HUES6 (cell line): Measurements from ENCODE around the gene YIPF2.

Experiments
- H3K27ac ChIP-seq: 2 replicates; pipeline ENCODE4 v1.7.0; 2013; ENCODE audit warnings: low read depth, mild to moderate bottlenecking, low read length, inconsistent platforms
- H3K27me3 ChIP-seq: 2 replicates; pipeline ENCODE4 v1.6.1; 2013; ENCODE audit warnings: low read length; ENCODE audit not compliant: control insufficient read depth, insufficient read depth
- H3K36me3 ChIP-seq: 2 replicates; pipeline ENCODE4 v1.6.1; 2013; ENCODE audit warnings: low read length; ENCODE audit not compliant: control insufficient read depth, insufficient read depth
- H3K4me1 ChIP-seq: 2 replicates; pipeline ENCODE4 v1.6.1; 2013; ENCODE audit warnings: low read length; ENCODE audit not compliant: control insufficient read depth, insufficient read depth
- H3K4me3 ChIP-seq: 2 replicates; pipeline ENCODE4 v1.5.1; 2013; ENCODE audit warnings: low read depth, low read length
- H3K9ac ChIP-seq: one replicate; pipeline ENCODE4 v1.6.1; 2013; ENCODE audit warnings: mild to moderate bottlenecking, low read length
- H3K9me3 ChIP-seq: 2 replicates; pipeline ENCODE4 v1.6.1; 2013; ENCODE audit warnings: low read depth, low read length; ENCODE audit not compliant: control insufficient read depth, insufficient read depth

The YIPF2 gene

GRCh38 chr19:10898633-10899032, 29.8 kb downstream of the YIPF2 start:
- 0 out of 2 replicates have a peak, but pooled peaks cover 7% of the 10 kb centered on the region for H3K9me3 ChIP-seq
- no peaks in the 10 kb centered on the region for H3K27me3 ChIP-seq
- no peak overlapping the region for H3K9ac ChIP-seq
- 0 out of 2 replicates have a peak overlapping the region, but pooled peaks have one; percentile 40 for H3K27ac ChIP-seq
- no peaks in the 10 kb centered on the region for H3K36me3 ChIP-seq
- H3K4me3 ChIP-seq = no peak overlapping the region
- peaks cover 33% of the 10 kb centered on the region for H3K4me1 ChIP-seq

- Histone ChIP-seq H3K4me3 (no peak overlapping the region), H3K9ac (no peak overlapping the region), H3K27me3 (no peaks in the 10 kb centered on the region), H3K36me3 (no peaks in the 10 kb centered on the region), H3K9me3 (0 out of 2 replicates have a peak, but pooled peaks cover 2% of the 10 kb centered on the region), H3K4me1 (peaks cover 40% of the 10 kb centered on the region), H3K27ac (peak overlapping the region; percentile 47; the same call in 1 of the 2 replicates)
Measured at GRCh38 chr19:10896851-10897526, 31.4 kb downstream of the YIPF2 start.

DNA sequence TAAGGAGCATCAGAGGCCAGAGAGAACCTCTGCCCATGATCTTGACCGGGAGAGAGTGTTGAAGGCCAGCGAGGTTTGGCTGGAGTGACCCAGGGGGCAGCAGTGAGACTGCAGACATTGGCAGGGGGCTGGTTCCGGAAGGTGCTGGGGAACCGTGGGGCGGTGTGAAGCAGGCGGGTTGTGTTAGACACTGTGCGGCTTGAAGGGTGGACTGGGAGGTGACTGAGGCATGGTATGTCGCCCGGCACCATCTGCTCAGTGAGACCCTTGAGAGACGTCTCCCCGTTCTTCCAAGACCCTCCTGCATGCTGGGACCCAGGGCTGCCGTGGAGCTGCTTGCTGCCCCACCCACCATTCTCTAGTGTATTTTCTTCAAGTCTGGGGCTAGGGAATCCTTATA, 32.5 kb downstream of the YIPF2 start:
- peaks cover 50% of the 10 kb centered on the region for H3K4me1 ChIP-seq
- no peak overlapping the region for H3K9ac ChIP-seq
- H3K27ac ChIP-seq = no peak overlapping the region
- H3K36me3 ChIP-seq = no peaks in the 10 kb centered on the region
- no peak overlapping the region for H3K4me3 ChIP-seq
- H3K27me3 ChIP-seq = no peaks in the 10 kb centered on the region
- no peaks in the 10 kb centered on the region for H3K9me3 ChIP-seq

- H3K4me3 ChIP-seq = no peak overlapping the region
- no peak overlapping the region for H3K9ac ChIP-seq
- H3K36me3 ChIP-seq = no peaks in the 10 kb centered on the region
- H3K4me1 ChIP-seq = peaks cover 53% of the 10 kb centered on the region
- no peak overlapping the region for H3K27ac ChIP-seq
- no peaks in the 10 kb centered on the region for H3K9me3 ChIP-seq
- H3K27me3 ChIP-seq = no peaks in the 10 kb centered on the region
Measured at GRCh38 chr19:10895363-10895762, 33.1 kb downstream of the YIPF2 start.

GRCh38 chr19:10894911-10895213, 33.6 kb downstream of the YIPF2 start:
- Histone ChIP-seq H3K27me3 (no peaks in the 10 kb centered on the region), H3K27ac (no peak overlapping the region), H3K36me3 (no peaks in the 10 kb centered on the region), H3K4me3 (no peak overlapping the region), H3K4me1 (peaks cover 53% of the 10 kb centered on the region), H3K9me3 (no peaks in the 10 kb centered on the region), H3K9ac (no peak overlapping the region)

DNA sequence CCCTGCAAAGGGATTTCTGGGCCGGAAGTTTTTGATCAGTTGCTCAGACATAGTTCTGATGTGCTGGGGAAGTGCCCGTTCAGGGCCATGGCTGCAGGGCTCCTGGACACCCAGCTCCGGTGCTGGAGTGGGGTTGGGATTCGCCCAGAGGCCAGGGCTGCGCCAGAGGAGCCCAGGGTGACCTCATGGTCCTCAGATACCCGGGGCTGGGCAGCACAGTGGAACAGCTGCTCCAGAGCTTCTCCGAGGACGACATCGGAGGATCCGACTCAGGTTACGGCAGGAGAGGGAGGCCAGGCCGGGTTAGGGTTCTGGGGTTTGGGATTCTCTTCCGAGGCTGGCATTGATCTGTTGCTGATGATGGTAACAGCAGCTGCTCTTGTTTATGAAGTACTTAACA, 36.2 kb downstream of the YIPF2 start:
- peaks cover 68% of the 10 kb centered on the region for H3K4me1 ChIP-seq
- H3K9ac ChIP-seq = peak overlapping the region; percentile 21
- no peak overlapping the region for H3K4me3 ChIP-seq
- H3K9me3 ChIP-seq = no peaks in the 10 kb centered on the region
- H3K27me3 ChIP-seq = no peaks in the 10 kb centered on the region
- H3K36me3 ChIP-seq = no peaks in the 10 kb centered on the region
- H3K27ac ChIP-seq = no peak overlapping the region

DNA sequence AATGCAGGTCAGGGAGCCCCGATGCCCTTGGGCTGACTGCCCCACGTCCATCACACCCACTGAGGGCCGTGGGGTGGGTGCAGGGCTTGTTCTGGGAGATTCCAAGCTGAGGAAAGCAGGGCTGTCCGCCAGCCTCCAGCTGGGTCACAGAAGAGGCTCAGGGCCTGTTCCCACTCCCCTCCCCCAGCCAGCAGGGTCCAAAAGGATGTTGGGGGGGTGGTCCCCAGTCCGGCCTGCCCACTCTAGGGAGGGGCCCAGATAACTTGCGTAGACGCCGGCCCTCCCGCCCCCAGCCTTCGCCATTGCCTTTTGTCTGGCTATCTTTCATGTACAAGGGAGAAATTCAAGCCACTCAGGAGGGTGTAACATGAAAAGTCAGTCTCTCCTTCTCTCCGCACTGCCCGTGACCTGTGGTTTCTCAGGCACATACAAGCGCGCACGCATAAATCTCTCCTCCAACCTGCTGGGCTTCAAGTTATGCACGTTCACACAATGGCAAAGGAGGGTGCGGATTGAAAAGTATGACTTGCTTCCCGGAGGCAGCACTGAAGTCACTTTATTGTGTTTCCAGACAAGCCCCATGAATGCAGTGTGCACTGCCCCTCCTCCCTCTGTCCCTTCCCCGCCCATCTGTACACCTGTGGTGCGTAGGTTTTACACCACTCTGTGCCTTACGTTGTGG, 36.9 kb downstream of the YIPF2 start:
- Histone ChIP-seq H3K9me3 (no peaks in the 10 kb centered on the region), H3K9ac (peak overlapping the region; percentile 38), H3K4me1 (peaks cover 68% of the 10 kb centered on the region), H3K4me3 (no peak overlapping the region), H3K27me3 (no peaks in the 10 kb centered on the region), H3K36me3 (no peaks in the 10 kb centered on the region), H3K27ac (no peak overlapping the region)

- H3K9me3 ChIP-seq = no peaks in the 10 kb centered on the region
- H3K9ac ChIP-seq = no peak overlapping the region
- H3K4me3 ChIP-seq = no peak overlapping the region
- peaks cover 66% of the 10 kb centered on the region for H3K4me1 ChIP-seq
- H3K27ac ChIP-seq = no peak overlapping the region
- H3K27me3 ChIP-seq = no peaks in the 10 kb centered on the region
- H3K36me3 ChIP-seq = no peaks in the 10 kb centered on the region
Measured at GRCh38 chr19:10889880-10890279, 38.6 kb downstream of the YIPF2 start.

GRCh38 chr19:10888421-10888866, 40.0 kb downstream of the YIPF2 start:
- H3K27me3 ChIP-seq = no peaks in the 10 kb centered on the region
- no peaks in the 10 kb centered on the region for H3K36me3 ChIP-seq
- H3K4me3 ChIP-seq = peak overlapping the region; percentile 22; the same call in 1 of the 2 replicates
- H3K9ac ChIP-seq = peak overlapping the region; percentile 15
- peak overlapping the region; percentile 72 for H3K27ac ChIP-seq
- peaks cover 56% of the 10 kb centered on the region for H3K4me1 ChIP-seq
- no peaks in the 10 kb centered on the region for H3K9me3 ChIP-seq

DNA sequence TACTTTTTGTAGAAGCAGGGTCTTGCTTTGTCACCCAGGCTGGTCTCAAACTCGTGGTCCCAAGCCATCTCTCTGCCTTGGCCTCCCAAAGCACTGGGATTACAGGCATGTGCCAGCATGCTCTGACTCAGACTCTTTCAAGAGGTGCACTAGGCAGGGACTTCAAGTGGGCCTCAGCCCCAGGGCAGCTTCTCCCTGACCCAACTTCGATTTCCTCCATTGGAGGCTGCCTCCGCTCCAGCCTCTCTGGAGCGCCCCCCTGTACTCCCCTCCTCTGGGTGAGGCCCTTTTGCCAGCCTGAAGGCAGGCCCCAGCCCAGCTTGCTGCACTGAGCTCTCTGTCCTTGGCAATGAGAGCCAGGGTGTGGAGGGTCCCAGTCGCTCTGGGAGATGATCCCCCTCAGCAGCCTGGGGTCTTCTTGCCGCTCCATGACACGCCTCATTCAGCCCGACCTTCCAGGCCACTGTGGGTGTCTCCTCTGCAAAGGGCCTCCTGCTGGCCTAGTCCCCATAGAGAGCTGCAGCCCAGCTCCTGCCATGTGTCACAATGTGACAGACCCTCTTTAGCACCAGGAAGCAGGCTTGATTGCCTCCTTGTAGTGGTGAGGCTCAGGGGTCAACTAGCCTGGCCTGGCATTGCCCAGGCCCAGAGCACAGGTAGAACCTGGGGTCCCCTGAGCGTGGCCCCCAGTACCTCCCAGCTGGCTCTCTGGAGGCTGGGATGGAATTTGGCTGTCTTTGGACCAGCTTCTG, 40.6 kb downstream of the YIPF2 start:
- Histone ChIP-seq H3K4me1 (peaks cover 61% of the 10 kb centered on the region), H3K9ac (peak overlapping the region; percentile 15), H3K9me3 (no peaks in the 10 kb centered on the region), H3K4me3 (0 out of 2 replicates have a peak overlapping the region, but pooled peaks have one; percentile 0), H3K27ac (peak overlapping the region; percentile 72), H3K36me3 (no peaks in the 10 kb centered on the region), H3K27me3 (no peaks in the 10 kb centered on the region)
